PC-9 (cell line): ENCODE results near the gene VPS37B.

Experiments
- CTCF ChIP-seq: fragments of 200-600 bp; sonication (generic); conservative IDR thresholded peaks from 2 replicates; pipeline ENCODE4 v1.6.1; 2017; ENCODE audit warnings: mixed run types, antibody characterized with exemption, mild to moderate bottlenecking, moderate library complexity
- EZH2 ChIP-seq: fragments of 200-600 bp; sonication (generic); IDR thresholded peaks from 2 replicates; pipeline ENCODE4 v1.8.0; 2017; ENCODE audit warnings: antibody characterized with exemption, low read depth

- TF ChIP-seq CTCF (no peak), EZH2 (no peak)
Measured at GRCh38 chr12:122836027-122836921, 59.6 kb downstream of the VPS37B start.
